Spleen (tissue), 11 donors: Measurements from ENCODE around the gene SUCNR1. TPM values are rescaled to one million over a fixed set of nuclear protein-coding genes. Genes with fewer than 3 reads are reported as not detected.

ENCODE experiments used
- DNase-seq: peaks from one replicate; pipeline ENCODE4 v3.0.0-alpha.2; 2020
- H3K27ac ChIP-seq, 8 donors: fragments of 200-600 bp; sonication (generic) in 7 of 8; 1 replicate in 4 of 8; 2 replicates in 4 of 8; pipeline versions ENCODE4 v1.5.0 to v1.8.0; 2016 to 2021; ENCODE audit warnings: inconsistent platforms in 4 of 8, mild to moderate bottlenecking in 4 of 8, moderate library complexity in 1 of 8
- H3K27me3 ChIP-seq, 7 donors: fragments of 200-600 bp; sonication (generic) in 6 of 7; replicated peaks in 1 of 7; 1 replicate in 4 of 7; 2 replicates in 3 of 7; pipeline versions ENCODE4 v1.5.0 to v1.8.0; 2016 to 2021; ENCODE audit warnings: inconsistent platforms in 3 of 7, mild to moderate bottlenecking in 1 of 7
- H3K36me3 ChIP-seq, 6 donors: fragments of 200-600 bp; sonication (generic) in 5 of 6; 1 replicate in 4 of 6; 2 replicates in 2 of 6; pipeline versions ENCODE4 v1.5.0 to v1.8.0; 2016 to 2021; ENCODE audit warnings: inconsistent platforms in 2 of 6
- H3K4me1 ChIP-seq, 6 donors: fragments of 200-600 bp; sonication (generic) in 5 of 6; 1 replicate in 3 of 6; 2 replicates in 3 of 6; pipeline versions ENCODE4 v1.5.0 to v1.8.0; 2016 to 2021; ENCODE audit warnings: inconsistent platforms in 3 of 6
- H3K4me3 ChIP-seq, 8 donors: fragments of 200-600 bp; sonication (generic) in 7 of 8; 1 replicate in 4 of 8; 2 replicates in 4 of 8; pipeline versions ENCODE4 v1.5.0 to v1.8.0; 2016 to 2021; ENCODE audit warnings: inconsistent platforms in 4 of 8, mild to moderate bottlenecking in 4 of 8, moderate library complexity in 2 of 8
- H3K9me3 ChIP-seq, 8 donors: fragments of 200-600 bp; sonication (generic) in 7 of 8; 1 replicate in 4 of 8; 2 replicates in 4 of 8; pipeline versions ENCODE4 v1.5.0 to v1.8.0; 2016 to 2021; ENCODE audit warnings: inconsistent platforms in 4 of 8
- CTCF ChIP-seq, 11 experiments: fragments of 200-600 bp in 7 of 11; fragments of 450-650 bp in 4 of 11; sonication (generic) in 4 of 11; IDR thresholded peaks in 8 of 11; conservative IDR thresholded peaks in 3 of 11; 1 replicate in 7 of 11; 2 replicates in 4 of 11; pipeline versions ENCODE4 v1.4.0 to v1.8.0; 2016 to 2021; ENCODE audit warnings: antibody characterized with exemption in 11 of 11, inconsistent platforms in 4 of 11, mild to moderate bottlenecking in 1 of 11
- POLR2A ChIP-seq, 3 donors: fragments of 450-650 bp; IDR thresholded peaks; one replicate each; pipeline ENCODE4 v1.5.1; 2017; ENCODE audit warnings: antibody characterized with exemption in 3 of 3, mild to moderate bottlenecking in 1 of 3
- POLR2AphosphoS5 ChIP-seq, 3 donors: sonication (generic); formaldehyde crosslinking; IDR thresholded peaks; one replicate each; pipeline ENCODE4 v1.5.1; 2017; ENCODE audit warnings: antibody characterized with exemption in 3 of 3
- WGBS, 5 donors: extraction: QIAGEN DNeasy Blood & Tissue Kit in 3 of 5; methylation state at CpG; one replicate each; pipeline versions ENCODE4 v1.1.5 to v1.1.7; 2013 to 2018; 5-methylcytosine and 5-hydroxymethylcytosine counted together
- intact Hi-C: fragments of 100-400 bp; cut with DNase I; formaldehyde crosslinking; loops from one replicate; pipeline ENCODE4 v1.15.0; 2023; ENCODE audit warnings: low total_unique reads
- polyA plus RNA-seq, 3 donors: library from polyadenylated mRNA; stranded (reverse); fragments of 200-250 nt; gene quantifications; one replicate each; pipeline ENCODE4 v1.2.1, GENCODE V29; 2013
- total RNA-seq, 7 donors: library from RNA; depleted of rRNA in 3 of 7; stranded (reverse); fragments of >200 nt in 3 of 7; fragmentation: NEBNext Ultra II Directional in 4 of 7; extraction: Animal tissue kit (Norgen Biotek cat#: 25700) in 4 of 7; gene quantifications; one replicate each; pipeline versions ENCODE4 v1.1.0 to v1.2.1, GENCODE V29; 2016 to 2021
- donor health status: healthy with polysubstance abuse.
- donor health status: DM: no; HTN: no; CAD: no; lungs with moderate emphysema.
- donor health status: DM: no; HTN: no; CAD: no.
- donor health status: Bipolar disorder and iron deficiency.
- donor health status: healthy.
- donor health status: DM: no; HTN: no; CAD: no.
- donor health status: DM: yes; HTN: yes; CAD: no.

SUCNR1 gene
- total and polyA plus RNA-seq, 10 donors, result 0.37 to 21.5 (median 8.9) TPM

DNA sequence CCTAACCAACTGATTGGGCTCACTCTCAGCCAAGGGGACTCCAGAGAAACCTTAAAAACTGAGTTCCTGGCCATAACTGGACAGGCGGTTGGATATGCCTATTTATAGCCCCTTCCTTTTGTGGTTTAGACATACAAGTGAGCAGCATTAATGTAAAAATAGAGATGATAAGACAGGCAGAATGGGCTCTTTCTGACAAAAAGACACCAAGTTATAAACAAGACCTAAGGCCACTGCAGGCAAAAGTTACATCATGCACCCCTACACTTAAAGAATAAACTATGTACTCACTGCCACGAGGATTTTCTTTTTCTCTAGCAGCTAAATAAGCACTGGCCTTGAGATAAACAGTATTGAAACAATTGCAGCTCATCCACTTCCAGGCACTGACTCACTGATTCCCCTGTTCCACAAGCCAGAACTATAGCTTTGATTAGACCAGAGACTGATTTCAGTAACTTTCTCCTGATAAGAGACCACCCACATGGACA, 30.1 kb downstream of the SUCNR1 start:
- peaks cover 0 to 31% (median 12%) of the 10 kb centered on the region in 6 donors for H3K4me1 ChIP-seq
- DNase-seq, result no peak
- H3K36me3 ChIP-seq, result no peaks in the 10 kb centered on the region
- TF ChIP-seq POLR2AphosphoS5 (IDR thresholded peaks at IDR 0.05), result no peak
- no peak for TF ChIP-seq POLR2A (IDR thresholded peaks at IDR 0.05)
- no peak for TF ChIP-seq CTCF (IDR thresholded peaks at IDR 0.05 in 8 of 11, conservative IDR thresholded peaks at IDR 0.05 in 3 of 11)
- 10 to 27% (median 11%) methylated on average over 2 of the region's 2 CpGs for WGBS, 5 donors
- no peaks in the 10 kb centered on the region for H3K9me3 ChIP-seq
- intact Hi-C loops, result no loop called here
- H3K27me3 ChIP-seq, result no peaks in the 10 kb centered on the region
- H3K27ac ChIP-seq, result no peak overlapping the region
- H3K4me3 ChIP-seq, result no peak overlapping the region

DNA sequence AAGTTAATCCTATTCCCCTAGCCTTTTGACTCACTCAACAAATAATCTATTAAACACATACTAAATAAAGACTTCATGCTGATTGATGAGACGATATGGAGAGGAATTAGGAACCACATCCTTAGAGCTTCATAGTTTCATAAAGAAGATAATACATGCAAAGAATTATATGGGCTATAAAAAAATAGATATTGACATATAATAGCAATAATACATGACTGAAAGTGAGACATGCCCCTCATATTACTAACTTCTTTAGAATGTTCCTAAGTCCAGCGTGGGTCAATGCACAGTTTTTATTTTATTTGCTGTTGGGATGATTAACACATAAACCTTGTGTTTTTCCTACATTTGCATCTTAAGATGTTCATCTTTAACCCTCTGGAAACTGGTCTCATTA, 32.2 kb downstream of the SUCNR1 start:
- no peak overlapping the region for H3K4me3 ChIP-seq
- no peak for DNase-seq
- H3K9me3 ChIP-seq, result no peaks in the 10 kb centered on the region
- H3K27ac ChIP-seq, result no peak overlapping the region
- H3K4me1 ChIP-seq, result peaks cover 0 to 22% (median 11%) of the 10 kb centered on the region in 6 donors
- H3K27me3 ChIP-seq, result no peaks in the 10 kb centered on the region
- intact Hi-C loops, result no loop called here
- no peak for TF ChIP-seq CTCF (IDR thresholded peaks at IDR 0.05 in 8 of 11, conservative IDR thresholded peaks at IDR 0.05 in 3 of 11)
- WGBS, 5 donors, result 92 to 96% (median 94%) methylated on average over 2 of the region's 2 CpGs
- no peaks in the 10 kb centered on the region for H3K36me3 ChIP-seq

- WGBS, 5 donors, result 90 to 99% (median 97%) methylated on average over 2 of the region's 2 CpGs
- peaks cover 0 to 11% (median 5%) of the 10 kb centered on the region in 6 donors for H3K4me1 ChIP-seq
- no peak overlapping the region for H3K27ac ChIP-seq
- H3K27me3 ChIP-seq, result no peaks in the 10 kb centered on the region
- TF ChIP-seq POLR2AphosphoS5 (IDR thresholded peaks at IDR 0.05) (no peak), POLR2A (IDR thresholded peaks at IDR 0.05) (no peak)
- no peak for DNase-seq
- peaks cover 0 to 5% (median 0%) of the 10 kb centered on the region in 8 donors for H3K9me3 ChIP-seq
- no peak overlapping the region for H3K4me3 ChIP-seq
- intact Hi-C loops, result no loop called here
- H3K36me3 ChIP-seq, result no peaks in the 10 kb centered on the region
Measured at GRCh38 chr3:151906751-151907150, 33.3 kb downstream of the SUCNR1 start.

DNA sequence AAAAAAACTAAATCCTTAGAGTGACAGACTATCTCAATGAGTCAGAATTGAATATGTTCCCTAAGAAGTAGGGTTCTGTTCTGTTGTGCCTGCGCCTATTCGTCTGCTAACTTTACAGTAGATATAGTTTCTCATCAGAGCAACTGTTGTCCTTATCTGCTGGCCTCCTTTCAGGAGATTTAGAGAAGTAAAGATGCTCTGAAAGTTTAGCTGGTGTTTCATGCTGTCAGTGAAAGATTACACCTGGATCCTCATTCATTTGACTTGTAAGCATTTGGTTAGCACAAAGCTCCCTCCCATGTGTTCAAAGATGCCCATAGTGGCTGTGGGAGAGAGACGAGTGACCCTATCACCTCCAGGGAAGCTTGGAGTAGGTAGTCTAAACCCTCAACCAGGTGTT, 35.0 kb downstream of the SUCNR1 start:
- peaks cover 0 to 6% (median 2%) of the 10 kb centered on the region in 6 donors for H3K4me1 ChIP-seq
- no peak overlapping the region for H3K27ac ChIP-seq
- H3K4me3 ChIP-seq, result no peak overlapping the region
- H3K27me3 ChIP-seq, result no peaks in the 10 kb centered on the region
- intact Hi-C loops, result no loop called here
- TF ChIP-seq POLR2AphosphoS5 (IDR thresholded peaks at IDR 0.05), result no peak
- no peak for TF ChIP-seq POLR2A (IDR thresholded peaks at IDR 0.05)
- no peak for TF ChIP-seq CTCF (IDR thresholded peaks at IDR 0.05 in 8 of 11, conservative IDR thresholded peaks at IDR 0.05 in 3 of 11)
- WGBS, 5 donors, result 93 to 98% (median 95%) methylated on average over 3 of the region's 3 CpGs
- H3K9me3 ChIP-seq, result peaks cover 0 to 5% (median 0%) of the 10 kb centered on the region in 8 donors
- no peak for DNase-seq
- no peaks in the 10 kb centered on the region for H3K36me3 ChIP-seq
